Measurements from ENCODE around the gene DDX25. TPM values are rescaled to one million over a fixed set of nuclear protein-coding genes. Genes with fewer than 3 reads are reported as not detected.

The DDX25 gene
- total and polyA plus RNA-seq, 2 of the 4 experiments (the other 2 are of a cell fraction): under 0.01 TPM; not detected in 1

- ATAC-seq (ENCODE audit: low read depth) (peak; percentile 65; the same call in 1 of the 2 replicates), DNase-seq (peak; percentile 19)
- intact Hi-C loops (cut with micrococcal nuclease) (loop anchor here (1.0 kb wide), 1 partner anchor 252 kb away; no protein-coding TSS in a partner anchor), dilution Hi-C loops (cut with HindIII; ENCODE audit: low sequenced_read_pairs, unreplicated experiment) (no loop called here), in situ Hi-C loops (cut with MboI; ENCODE audit: low sequenced_read_pairs) (no loop called here)
- TF ChIP-seq, protein P1, sequence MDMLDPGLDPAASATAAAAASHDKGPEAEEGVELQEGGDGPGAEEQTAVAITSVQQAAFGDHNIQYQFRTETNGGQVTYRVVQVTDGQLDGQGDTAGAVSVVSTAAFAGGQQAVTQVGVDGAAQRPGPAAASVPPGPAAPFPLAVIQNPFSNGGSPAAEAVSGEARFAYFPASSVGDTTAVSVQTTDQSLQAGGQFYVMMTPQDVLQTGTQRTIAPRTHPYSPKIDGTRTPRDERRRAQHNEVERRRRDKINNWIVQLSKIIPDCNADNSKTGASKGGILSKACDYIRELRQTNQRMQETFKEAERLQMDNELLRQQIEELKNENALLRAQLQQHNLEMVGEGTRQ (IDR thresholded peaks at IDR 0.05; ENCODE audit: low read depth, low read length): no peak
- no peak for TF ChIP-seq RCOR1 (IDR thresholded peaks at IDR 0.05; ENCODE audit: insufficient replicate concordance, low read length)
- TF ChIP-seq RAD21 (IDR thresholded peaks at IDR 0.05; ENCODE audit: low read length): peak; percentile 55
- TF ChIP-seq FOS (IDR thresholded peaks at IDR 0.05; ENCODE audit: low read depth, low read length): no peak
- peak; percentile 57 for TF ChIP-seq CTCF (conservative IDR thresholded peaks at IDR 0.05; ENCODE audit: low read depth, low read length)
- TF ChIP-seq RFX5 (IDR thresholded peaks at IDR 0.05; ENCODE audit: low read depth, low read length): no peak
- no peak for TF ChIP-seq MXI1 (IDR thresholded peaks at IDR 0.05; ENCODE audit: borderline replicate concordance, low read depth, low read length)
- TF ChIP-seq SMC3 (IDR thresholded peaks at IDR 0.05; ENCODE audit: low read depth, low read length): peak; percentile 50
- TF ChIP-seq MAFK (IDR thresholded peaks at IDR 0.05; ENCODE audit: low read depth, low read length): no peak
- TF ChIP-seq NFE2L2 (IDR thresholded peaks at IDR 0.05; ENCODE audit: low read depth, low read length): no peak
- TF ChIP-seq ELK1 (IDR thresholded peaks at IDR 0.05; ENCODE audit: borderline replicate concordance, low read depth, low read length): no peak
- Histone ChIP-seq H4K91ac (ENCODE audit: insufficient read depth, low read depth, low read length) (no peak overlapping the region), H3K56ac (ENCODE audit: extremely low read depth, insufficient read depth, low read length) (no peak overlapping the region), H3K9me3 (ENCODE audit: control insufficient read depth, insufficient read depth, low read length) (no peaks in the 10 kb centered on the region), H4K8ac (ENCODE audit: low read depth in 2 of 2, low read length in 2 of 2) (no peak overlapping the region), H2AK9ac (replicated peaks; ENCODE audit: low read depth, low read length, poor library complexity) (no peak overlapping the region), H3K79me1 (ENCODE audit: low read depth in 1 of 2, low read length in 2 of 2) (no peaks in the 10 kb centered on the region), H2BK120ac (ENCODE audit: low read depth, low read length) (no peak overlapping the region), H3K4me2 (ENCODE audit: low read depth, low read length) (no peak overlapping the region), H3K4me3 (ENCODE audit: insufficient read depth, low read depth, low read length) (no peak overlapping the region), H4K5ac (ENCODE audit: low read depth, low read length) (no peak overlapping the region), H3K4ac (ENCODE audit: low read depth, low read length) (no peak overlapping the region), H3K27ac (ENCODE audit: insufficient read depth, low read length) (no peak overlapping the region), H4K20me1 (ENCODE audit: insufficient read depth, low read length) (no peaks in the 10 kb centered on the region), H3K4me1 (ENCODE audit: control insufficient read depth, insufficient read depth, low read length) (no peaks in the 10 kb centered on the region), H3K9me1 (ENCODE audit: insufficient read depth, low read length) (no peaks in the 10 kb centered on the region), H3K14ac (replicated peaks; ENCODE audit: low read depth, low read length) (no peak overlapping the region), H3K27me3 (ENCODE audit: control insufficient read depth, insufficient read depth, low read length) (peaks cover 17% of the 10 kb centered on the region; the same call in 1 of the 2 replicates), H3K9ac (ENCODE audit: low read depth, low read length) (no peak overlapping the region), H3K23ac (ENCODE audit: low read depth, low read length) (no peak overlapping the region), H2AK5ac (ENCODE audit: low read depth, low read length) (no peak overlapping the region), H3K36me3 (ENCODE audit: control insufficient read depth, insufficient read depth, low read length) (no peaks in the 10 kb centered on the region), H3K18ac (ENCODE audit: low read depth, low read length) (no peak overlapping the region), H2BK5ac (ENCODE audit: low read depth, low read length, poor library complexity, severe bottlenecking) (no peak overlapping the region), H2BK15ac (ENCODE audit: low read depth, low read length) (no peak overlapping the region), H2BK20ac (ENCODE audit: low read depth, low read length) (no peak overlapping the region), H2AFZ (replicated peaks; ENCODE audit: low read length, poor library complexity) (no peak overlapping the region)
- POLR2A ChIA-PET (ENCODE audit: unreplicated experiment): no interaction called here
- CTCF ChIA-PET: interaction anchor here (0.6 to 0.9 kb wide), 3 partner anchors 10 to 252 kb away, joined by 3 read pairs; no protein-coding TSS in a partner anchor
- 36% methylated on average over 4 of the region's 20 CpGs; no CpG with 5 or more reads in 1 of the 2 experiments for WGBS, 2 experiments (ENCODE audit: extremely low coverage in 2 of 2, insufficient read length in 1 of 2)
- BruUV-seq (replicated peaks): no TSS peak
These were observed 37.6 kb downstream of the DDX25 start for GRCh38 chr11:125941619-125942611.

All from IMR-90 (cell line).